H1 (cell line): Measurements from ENCODE around the gene EPHB1. TPM values are rescaled to one million over a fixed set of nuclear protein-coding genes. Genes with fewer than 3 reads are reported as not detected.

Experiments used
- CTCF ChIA-PET: fragments of 300-600 bp; sonication (Branson Sonifier 250); formaldehyde crosslinking; loops from one replicate; lab custom pipeline; 2021; ENCODE audit not compliant: partially characterized antibody; lab: Charles Lee
- POLR2A ChIA-PET: fragments of 300-600 bp; sonication (Branson Sonifier 250); formaldehyde crosslinking; loops from one replicate; lab custom pipeline; 2021; ENCODE audit warnings: inconsistent platforms; ENCODE audit not compliant: partially characterized antibody; lab: Charles Lee
- DNase-seq, 2 experiments: peaks; one replicate each; pipeline versions ENCODE4 v3.0.0 to v3.0.0-alpha.2; 2010 to 2022; ENCODE audit warnings: low spot score in 2 of 2, low read depth in 1 of 2, mixed read lengths in 1 of 2
- FAIRE-seq: peaks from 2 replicates; lab custom pipeline; 2011; peaks lifted over from hg19 to GRCh38; lab: Jason Lieb, UNC
- H2AFZ ChIP-seq: 2 replicates; pipeline ENCODE4 v1.8.1; 2012; ENCODE audit warnings: low read length, inconsistent platforms
- H2AK5ac ChIP-seq: 2 replicates; pipeline ENCODE4 v1.6.1; 2013; ENCODE audit warnings: low read depth, low read length
- H2BK120ac ChIP-seq: replicated peaks from 2 replicates; pipeline ENCODE3; 2013; ENCODE audit warnings: low read depth, low read length, inconsistent platforms
- H2BK12ac ChIP-seq: 2 replicates; pipeline ENCODE4 v1.6.1; 2013; ENCODE audit warnings: low read depth, low read length
- H2BK15ac ChIP-seq: 2 replicates; pipeline ENCODE4 v1.6.1; 2013; ENCODE audit warnings: low read length
- H2BK20ac ChIP-seq: 2 replicates; pipeline ENCODE4 v1.6.1; 2013; ENCODE audit warnings: low read length
- H2BK5ac ChIP-seq: 2 replicates; pipeline ENCODE4 v1.6.1; 2013; ENCODE audit warnings: low read depth, low read length
- H3K14ac ChIP-seq: 2 replicates; pipeline ENCODE4 v1.6.1; 2013; ENCODE audit warnings: inconsistent platforms; ENCODE audit not compliant: insufficient read length
- H3K18ac ChIP-seq: 2 replicates; pipeline ENCODE4 v1.6.1; 2013; ENCODE audit warnings: low read length; ENCODE audit errors: extremely low read depth
- H3K23ac ChIP-seq: 2 replicates; pipeline ENCODE4 v1.6.1; 2013; ENCODE audit warnings: inconsistent platforms; ENCODE audit not compliant: insufficient read length
- H3K23me2 ChIP-seq: 2 replicates; pipeline ENCODE4 v1.6.1; 2013; ENCODE audit warnings: low read depth, low read length
- H3K27ac ChIP-seq: 2 replicates; pipeline ENCODE4 v1.6.1; 2011; ENCODE audit warnings: low read depth, low read length, inconsistent platforms
- H3K27me3 ChIP-seq, 4 experiments: replicated peaks in 1 of 4; 1 replicate in 1 of 4; 2 replicates in 3 of 4; pipeline versions ENCODE4 v1.6.1 to v1.8.1; 2011 to 2013; ENCODE audit warnings: low read length in 3 of 4, mild to moderate bottlenecking in 3 of 4, inconsistent platforms in 2 of 4, mixed read lengths in 2 of 4, moderate library complexity in 1 of 4; ENCODE audit not compliant: control insufficient read depth in 3 of 4, insufficient read depth in 3 of 4; ENCODE audit errors: extremely low read depth in 1 of 4
- H3K36me3 ChIP-seq, 4 experiments: 2 replicates each; pipeline versions ENCODE4 v1.6.1 to v1.8.1; 2011 to 2013; ENCODE audit warnings: mild to moderate bottlenecking in 4 of 4, low read length in 3 of 4, moderate library complexity in 2 of 4, control low read depth in 1 of 4, inconsistent platforms in 1 of 4; ENCODE audit not compliant: insufficient read depth in 4 of 4, control insufficient read depth in 2 of 4
- H3K4ac ChIP-seq: replicated peaks from 2 replicates; pipeline ENCODE3; 2013; ENCODE audit warnings: low read length, low read depth, mixed read lengths, inconsistent platforms; ENCODE audit not compliant: insufficient read length
- H3K4me1 ChIP-seq, 4 experiments: replicated peaks in 1 of 4; 1 replicate in 1 of 4; 2 replicates in 3 of 4; pipeline versions ENCODE4 v1.6.1 to v1.8.1; 2011 to 2013; ENCODE audit warnings: low read length in 3 of 4, inconsistent platforms in 2 of 4, mixed read lengths in 1 of 4; ENCODE audit not compliant: insufficient read depth in 4 of 4, control insufficient read depth in 3 of 4
- H3K4me2 ChIP-seq, 2 experiments: 2 replicates each; pipeline versions ENCODE4 v1.6.1 to v1.8.1; 2011 to 2013; ENCODE audit warnings: low read depth in 2 of 2, low read length in 2 of 2, control low read depth in 1 of 2, inconsistent platforms in 1 of 2, mild to moderate bottlenecking in 1 of 2; ENCODE audit not compliant: insufficient read depth in 1 of 2
- H3K4me3 ChIP-seq, 4 experiments: fragments of 200-600, 300-600 bp in 1 of 4; sonication (generic), shearing (Covaris generic), sonication (Bioruptor Twin) in 1 of 4; 2 replicates each; pipeline versions ENCODE4 v1.5.1 to v1.8.1; 2011 to 2016; ENCODE audit warnings: low read length in 4 of 4, low read depth in 3 of 4, control low read depth in 2 of 4, inconsistent platforms in 2 of 4, mild to moderate bottlenecking in 2 of 4, mixed read lengths in 1 of 4, moderate library complexity in 1 of 4; ENCODE audit not compliant: insufficient read depth in 2 of 4; ENCODE audit errors: extremely low read depth in 1 of 4
- H3K56ac ChIP-seq: replicated peaks from 2 replicates; pipeline ENCODE3; 2013; ENCODE audit warnings: low read depth, mild to moderate bottlenecking, mixed read lengths, low read length, inconsistent platforms; ENCODE audit not compliant: insufficient read length
- H3K79me1 ChIP-seq: 2 replicates; pipeline ENCODE4 v1.6.1; 2013; ENCODE audit warnings: low read depth, low read length, control low read depth
- H3K79me2 ChIP-seq, 2 experiments: 2 replicates each; pipeline versions ENCODE4 v1.6.1 to v1.8.1; 2012 to 2013; ENCODE audit warnings: low read length in 2 of 2, mild to moderate bottlenecking in 2 of 2, inconsistent platforms in 1 of 2; ENCODE audit not compliant: insufficient read depth in 2 of 2, control insufficient read depth in 1 of 2
- H3K9ac ChIP-seq, 4 experiments: replicated peaks in 1 of 4; 1 replicate in 1 of 4; 2 replicates in 3 of 4; pipeline versions ENCODE4 v1.6.1 to v1.8.1; 2011 to 2013; ENCODE audit warnings: low read depth in 3 of 4, low read length in 3 of 4, control low read depth in 2 of 4, mild to moderate bottlenecking in 2 of 4, moderate library complexity in 2 of 4, inconsistent platforms in 1 of 4; ENCODE audit errors: extremely low read depth in 1 of 4
- H3K9me3 ChIP-seq, 2 experiments: 2 replicates each; pipeline versions ENCODE4 v1.6.1 to v1.8.1; 2012 to 2013; ENCODE audit warnings: mild to moderate bottlenecking in 2 of 2, moderate library complexity in 2 of 2, control low read depth in 1 of 2, inconsistent platforms in 1 of 2, low read depth in 1 of 2, low read length in 1 of 2, mixed read lengths in 1 of 2; ENCODE audit not compliant: insufficient read depth in 2 of 2
- H4K20me1 ChIP-seq, 2 experiments: replicated peaks in 1 of 2; 2 replicates each; pipeline versions ENCODE3 to v1.8.1; 2011 to 2013; ENCODE audit warnings: inconsistent platforms in 2 of 2, low read length in 2 of 2, mild to moderate bottlenecking in 1 of 2; ENCODE audit not compliant: insufficient read depth in 2 of 2, control insufficient read depth in 1 of 2
- H4K5ac ChIP-seq: 2 replicates; pipeline ENCODE4 v1.6.1; 2013; ENCODE audit warnings: low read length, low read depth, mixed read lengths, inconsistent platforms; ENCODE audit not compliant: insufficient read length
- H4K8ac ChIP-seq: 2 replicates; pipeline ENCODE4 v1.8.0; 2013; ENCODE audit warnings: mild to moderate bottlenecking, moderate library complexity, low read length, inconsistent platforms; ENCODE audit not compliant: insufficient read depth; ENCODE audit errors: extremely low read depth
- H4K91ac ChIP-seq: replicated peaks from 2 replicates; pipeline ENCODE3; 2013; ENCODE audit warnings: low read length, mixed read lengths, inconsistent platforms; ENCODE audit not compliant: insufficient read length
- WGBS, 2 experiments: shearing (Covaris generic) in 1 of 2; methylation state at CpG; one replicate each; pipeline versions ENCODE4 v1.1.6 to v1.1.7; 2013 to 2015; ENCODE audit warnings: low lambda C conversion rate in 2 of 2, mixed read lengths in 2 of 2, inconsistent platforms in 1 of 2, low coverage in 1 of 2, missing lambda C conversion rate in 1 of 2; ENCODE audit not compliant: insufficient replicate concordance in 2 of 2, insufficient coverage in 1 of 2, insufficient read length in 1 of 2; ENCODE audit errors: extremely low coverage in 1 of 2, missing lambda C conversion rate in 1 of 2; 5-methylcytosine and 5-hydroxymethylcytosine counted together
- polyA plus RNA-seq, 7 experiments: library from polyadenylated mRNA; depleted of rRNA in 3 of 7; stranded (reverse) in 5 of 7; unstranded in 2 of 7; fragments of >200 nt in 5 of 7; fragments of 200-250 nt in 2 of 7; gene quantifications; 1 replicate in 5 of 7; 2 replicates in 1 of 7; 4 replicates in 1 of 7; pipeline versions ENCODE4 v1.2.1 to v1.2.3, GENCODE V29; 2011 to 2013; ENCODE audit warnings: missing spikeins in 2 of 7, mixed read lengths in 2 of 7
- total RNA-seq: library from RNA; stranded (reverse); fragmentation: NEBNext Ultra II Directional; extraction: Animal tissue kit (Norgen Biotek cat#: 25700); gene quantifications from 2 replicates; pipeline ENCODE4 v1.2.1, GENCODE V29; 2021

The EPHB1 gene
- total and polyA plus RNA-seq, 2 of the 8 experiments (the other 6 are each of a cell fraction or from before 2014, with no cell fraction given), result 3.5 to 5.9 TPM

DNA sequence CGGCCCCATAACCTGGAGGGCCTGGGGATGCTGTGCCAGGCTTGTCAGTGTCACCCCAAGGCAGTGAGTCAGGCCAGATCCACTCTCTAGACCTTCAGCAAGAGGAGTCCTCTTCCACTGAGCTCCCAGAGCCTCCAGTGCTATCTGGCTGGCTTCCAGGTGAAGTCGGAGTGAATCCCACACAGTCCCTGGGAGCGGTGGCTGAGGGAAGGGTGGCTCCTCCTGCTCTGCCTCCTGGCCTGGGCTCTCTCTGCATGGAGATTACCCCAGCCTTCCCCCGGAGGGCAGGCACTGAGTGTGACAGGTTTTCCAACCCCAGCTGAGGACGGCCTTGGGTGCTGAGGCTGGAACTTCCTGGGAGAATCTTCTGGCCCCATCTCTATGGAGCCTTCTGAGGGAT lies 82.7 kb downstream of the EPHB1 start:
- CTCF ChIA-PET, result interaction anchor here (1.1 to 1.3 kb wide), 4 partner anchors 9 to 363 kb away, joined by 3 to 6 read pairs (median 4); no protein-coding TSS in a partner anchor
- peak overlapping the region; percentile 51 for H3K4ac ChIP-seq
- no peak overlapping the region for H3K56ac ChIP-seq
- H3K79me2 ChIP-seq, result no peaks in the 10 kb centered on the region
- POLR2A ChIA-PET, result interaction anchor here (0.9 kb wide), 1 partner anchor 11 kb away, joined by 3 read pairs; no protein-coding TSS in a partner anchor
- H3K79me1 ChIP-seq, result no peaks in the 10 kb centered on the region
- 86% methylated on average over 5 of the region's 5 CpGs; no CpG with 5 or more reads in 1 of the 2 experiments for WGBS, 2 experiments
- no peak overlapping the region; the same call in 1 of the 2 replicates for H3K18ac ChIP-seq
- no peak overlapping the region for H2BK5ac ChIP-seq
- H3K27ac ChIP-seq, result no peak overlapping the region
- no peak overlapping the region for H2AFZ ChIP-seq
- H2BK120ac ChIP-seq, result no peak overlapping the region
- H4K5ac ChIP-seq, result no peak overlapping the region
- H3K23me2 ChIP-seq, result no peaks in the 10 kb centered on the region
- H2BK15ac ChIP-seq, result no peak overlapping the region
- no peaks in the 10 kb centered on the region for H3K36me3 ChIP-seq
- H3K9me3 ChIP-seq, result no peaks in the 10 kb centered on the region
- H3K4me1 ChIP-seq, result peaks cover 0 to 2% (median 0%) of the 10 kb centered on the region in 4 experiments; a peak in 2 of 7 replicates
- no peak overlapping the region for H3K4me3 ChIP-seq
- H3K4me2 ChIP-seq, result no peak overlapping the region
- no peak overlapping the region for H2BK20ac ChIP-seq
- no peak for DNase-seq
- no peak for FAIRE-seq
- H3K23ac ChIP-seq, result no peak overlapping the region
- no peaks in the 10 kb centered on the region for H3K27me3 ChIP-seq
- H3K14ac ChIP-seq, result no peak overlapping the region
- no peak overlapping the region for H3K9ac ChIP-seq
- H2AK5ac ChIP-seq, result no peak overlapping the region
- H4K8ac ChIP-seq, result no peak overlapping the region
- no peaks in the 10 kb centered on the region for H4K20me1 ChIP-seq
- no peak overlapping the region for H2BK12ac ChIP-seq
- H4K91ac ChIP-seq, result no peak overlapping the region
